SIG-M5 treated with dmso at 0.1 percent for 504 hours (cell line): ENCODE data around the gene COG2.
"Not testable (repeated sequence)": the region's sequence is repeated elsewhere in the genome, so short reads cannot be mapped to it uniquely, and the experiment has no call there.

Experiments used
- DNase-seq: peaks from one replicate; lab custom pipeline; 2025; ENCODE audit not compliant: unreplicated experiment; lab: John Stamatoyannopoulos, UW

The COG2 gene

DNA sequence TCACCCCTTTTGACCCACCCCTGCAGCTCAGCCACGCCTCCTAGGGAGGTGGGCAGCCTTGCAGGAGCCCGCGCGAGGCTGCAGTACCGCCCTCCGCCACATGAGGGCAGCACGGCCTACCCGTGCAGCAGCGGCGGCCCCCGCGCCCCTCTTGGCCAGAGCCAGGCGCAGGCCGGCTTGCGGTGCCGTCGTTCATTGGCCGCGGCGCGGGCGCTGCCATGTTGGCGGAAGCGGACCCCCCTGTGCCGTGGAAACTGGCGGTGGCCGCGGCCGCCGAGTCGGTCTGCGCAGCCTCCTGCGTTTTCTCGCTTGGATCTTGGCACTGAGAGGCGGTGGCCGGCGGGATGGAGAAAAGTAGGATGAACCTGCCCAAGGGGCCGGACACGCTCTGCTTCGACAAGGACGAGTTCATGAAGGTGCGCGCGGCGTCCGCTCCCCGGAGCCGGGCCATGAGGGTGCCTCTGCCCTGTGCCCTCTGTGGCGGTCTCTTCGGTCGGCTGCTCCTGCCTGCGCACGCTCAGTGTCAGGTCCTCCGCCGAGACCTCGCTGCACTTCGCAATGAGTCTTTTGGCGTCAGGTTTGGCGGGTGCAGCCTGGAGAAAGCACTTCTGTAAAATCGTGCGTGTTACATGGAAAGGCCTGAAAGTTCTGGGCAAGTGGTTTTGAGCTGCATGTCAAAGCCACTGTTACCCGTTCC lies at the start of gene COG2:
COG2 (plus strand) TSS at position 219 of the 697 bp plus-strand sequence; CDS start at position 345, 126 bp downstream.
- peak; percentile 93 for DNase-seq

DNA sequence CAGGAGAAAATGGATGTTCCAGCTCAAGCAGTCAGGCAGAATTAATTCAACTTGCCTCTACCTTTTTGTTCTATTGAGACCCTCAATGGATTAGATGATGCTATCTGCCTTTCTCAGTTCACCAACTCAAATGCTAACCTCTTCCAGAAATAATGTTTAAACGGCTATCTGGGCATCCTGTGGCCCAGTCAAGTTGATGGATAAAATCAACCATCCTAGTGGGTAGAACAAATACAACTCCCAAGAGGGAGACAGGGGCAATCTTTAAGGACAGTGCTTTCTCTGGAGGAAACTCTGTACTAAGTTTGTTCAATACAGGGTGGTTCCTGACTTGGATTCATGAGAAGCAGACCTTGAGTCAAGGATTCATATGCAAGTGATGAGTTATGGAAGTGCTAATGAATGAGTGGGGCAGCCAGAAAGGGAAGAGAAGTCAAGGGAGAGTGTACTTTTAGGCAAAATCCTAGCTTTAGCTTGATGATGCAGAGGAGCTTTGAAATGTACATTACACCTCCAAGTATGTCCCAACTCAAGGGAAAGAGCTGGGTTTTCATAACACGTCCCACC lies 49.4 kb upstream of the COG2 start:
- DNase-seq: no peak

- no peak for DNase-seq
These were observed 48.0 kb upstream of the COG2 start for GRCh38 chr1:230594214-230594773.

DNA sequence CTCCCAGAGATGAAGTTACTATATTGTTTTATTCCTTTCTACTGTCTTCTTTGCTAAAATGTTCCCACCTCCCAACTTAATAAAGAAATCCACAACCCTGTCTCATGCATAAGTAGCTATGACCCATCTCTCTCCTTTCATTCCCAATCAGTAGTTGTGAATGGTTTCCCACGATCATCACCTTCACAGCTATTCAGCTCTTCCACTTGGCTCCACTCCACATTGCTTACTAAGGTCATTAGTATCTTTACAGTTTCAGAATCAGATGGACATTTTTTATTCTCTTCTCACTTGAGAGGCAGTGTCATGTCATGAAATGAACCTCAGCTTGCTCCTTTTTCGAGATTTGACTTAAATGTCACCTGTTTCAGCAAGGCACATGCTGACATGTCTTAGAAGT lies 47.1 kb upstream of the COG2 start:
- DNase-seq: no peak

DNA sequence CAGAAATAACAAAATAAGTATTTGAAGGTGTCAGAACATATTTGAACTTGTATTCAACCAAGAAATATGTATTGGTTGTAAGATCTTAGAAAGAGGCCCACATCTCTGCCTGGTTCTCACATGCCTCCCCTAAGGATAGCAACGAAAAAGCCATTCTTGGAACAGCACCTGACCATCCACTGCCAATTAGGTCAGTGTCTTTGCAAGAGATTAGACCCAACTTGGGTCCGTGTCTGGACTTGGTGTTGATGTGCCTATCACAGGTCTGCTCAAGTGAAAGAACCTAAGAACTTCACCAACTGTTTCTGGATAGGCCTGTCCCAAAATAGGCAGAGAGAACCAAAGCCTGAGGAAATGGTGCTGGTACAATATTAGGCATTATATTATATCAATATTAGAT lies 46.0 kb upstream of the COG2 start:
- no peak for DNase-seq

DNA sequence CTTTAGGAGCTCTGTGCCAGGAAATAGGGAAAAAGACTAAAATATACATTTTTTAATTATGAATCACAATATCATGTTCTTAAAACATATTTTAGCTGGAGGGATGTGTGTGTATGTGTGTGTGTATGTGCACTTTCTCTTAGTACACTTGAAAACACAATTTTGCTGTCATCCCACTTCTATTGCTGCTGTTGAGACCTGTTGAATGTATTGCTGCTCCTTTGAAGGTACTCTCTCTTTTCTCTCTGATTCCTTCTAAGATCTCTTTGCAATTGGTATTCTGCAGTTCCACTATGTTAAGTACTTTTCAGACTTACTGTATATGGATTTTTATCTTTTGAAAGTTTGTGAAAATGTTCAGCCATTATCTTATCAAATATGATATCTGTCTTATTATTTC lies 43.5 kb upstream of the COG2 start:
- DNase-seq: no peak

DNA sequence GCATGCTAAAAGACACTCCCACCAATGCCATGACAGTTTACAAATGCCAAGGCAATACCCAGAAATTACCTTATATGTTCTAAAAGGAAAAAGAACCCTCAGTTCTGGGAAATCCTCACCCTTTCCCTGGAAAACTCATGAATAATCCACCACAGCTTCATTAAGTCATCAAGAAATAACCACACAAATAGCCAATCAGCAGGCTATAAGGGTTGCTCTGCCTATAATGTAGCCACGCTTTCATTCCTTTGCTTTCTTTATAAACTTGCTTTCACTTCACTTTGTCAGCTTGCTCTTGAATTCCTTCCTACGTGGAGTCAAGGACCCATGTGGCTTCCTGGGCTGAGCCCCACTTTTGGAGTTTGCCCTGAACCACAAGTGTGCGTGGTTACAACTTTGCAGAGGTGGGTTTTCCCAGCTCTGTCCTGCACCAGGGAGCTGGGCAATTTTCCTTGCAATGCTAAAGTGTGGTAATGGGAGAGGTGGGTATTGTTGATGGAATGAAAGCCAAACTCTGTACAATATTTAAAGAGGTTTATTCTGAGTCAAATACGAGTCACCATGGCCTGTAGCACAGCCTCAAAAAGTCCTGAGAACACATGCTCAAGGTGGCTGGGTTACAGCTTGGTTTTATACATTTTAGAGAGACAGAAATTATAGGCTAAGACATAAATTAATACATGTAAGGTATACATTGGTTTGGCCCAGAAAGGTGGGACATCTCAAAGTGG lies 42.2 kb upstream of the COG2 start:
- no peak for DNase-seq

GRCh38 chr1:230600657-230601400 lies 41.5 kb upstream of the COG2 start:
- DNase-seq: not testable (repeated sequence)

GRCh38 chr1:230609208-230609607 lies 33.1 kb upstream of the COG2 start:
- no peak for DNase-seq

DNA sequence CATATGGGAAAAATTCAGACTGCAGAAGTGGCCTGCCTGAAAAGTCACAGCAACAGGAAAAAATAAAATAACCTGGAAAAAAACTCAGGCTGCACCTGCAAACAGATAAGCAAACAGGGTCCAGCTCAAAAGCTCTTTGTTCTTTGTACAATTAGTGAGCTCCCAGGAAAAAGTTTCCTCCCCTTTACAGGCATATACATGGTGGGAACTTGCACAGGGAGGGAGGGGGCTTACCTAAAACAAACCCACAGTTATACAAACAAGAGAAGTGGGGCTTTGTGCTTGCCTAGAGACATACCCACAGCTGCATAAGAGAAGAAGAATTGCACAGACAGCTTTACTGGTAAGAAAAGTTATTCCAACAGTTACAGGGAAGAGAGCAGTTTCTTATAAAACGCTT lies 31.7 kb upstream of the COG2 start:
- DNase-seq: no peak

DNA sequence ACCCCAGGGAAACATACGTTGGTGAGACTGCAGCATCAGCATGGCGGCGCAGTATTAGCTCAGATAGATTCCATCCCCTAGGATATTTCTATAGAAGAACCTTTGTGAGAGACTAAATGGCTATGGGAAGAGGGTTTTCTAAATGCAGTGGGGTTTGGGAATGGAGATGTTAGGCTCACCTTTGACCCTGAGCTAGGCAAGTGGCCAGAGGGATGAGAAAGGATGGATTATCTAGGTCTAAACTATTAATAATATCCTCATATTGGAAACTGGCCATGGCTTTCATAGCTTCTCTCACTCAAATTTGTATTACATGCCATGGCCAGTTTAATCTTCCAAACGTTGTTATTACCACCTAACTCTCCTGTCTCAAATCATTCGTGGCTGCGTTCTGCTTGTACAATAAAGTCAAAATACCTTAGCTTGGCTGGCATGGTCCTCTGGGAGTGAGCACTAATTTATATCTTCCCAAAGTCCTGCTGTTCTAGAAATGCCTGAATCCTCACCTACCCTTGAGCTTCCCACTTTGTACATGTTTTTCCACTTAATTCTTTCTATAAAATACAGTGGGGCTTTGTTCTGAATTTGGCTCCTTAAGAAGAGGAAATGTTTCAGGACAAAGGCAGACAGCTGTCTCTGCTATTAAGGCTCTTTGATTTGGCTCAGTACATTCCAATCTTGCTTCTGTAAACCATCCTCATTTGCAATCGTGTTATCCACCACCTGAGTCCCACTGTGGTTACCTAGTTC lies 31.0 kb upstream of the COG2 start:
- DNase-seq: no peak

DNA sequence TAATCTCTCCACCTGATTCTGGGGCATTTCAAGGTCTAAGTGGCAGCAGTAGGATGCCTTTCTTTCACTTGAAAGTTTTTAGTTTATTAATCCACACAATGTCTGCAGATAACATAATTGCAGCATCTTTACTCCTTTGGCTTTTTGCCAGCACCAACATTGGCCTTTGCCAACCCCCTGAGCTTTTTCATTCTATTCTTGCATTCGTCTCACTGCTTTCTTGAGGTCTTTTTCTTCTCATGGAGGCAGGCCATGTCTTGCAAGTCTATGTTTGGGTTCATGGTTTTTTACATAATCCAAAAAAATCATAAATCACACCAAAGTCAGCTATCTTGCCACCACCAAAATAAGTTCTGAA lies 30.4 kb upstream of the COG2 start:
- DNase-seq: no peak

- no peak for DNase-seq
These were observed 29.6 kb upstream of the COG2 start for GRCh38 chr1:230612651-230613050.

- no peak for DNase-seq
These were observed 28.2 kb upstream of the COG2 start for GRCh38 chr1:230614121-230614520.

GRCh38 chr1:230618537-230618936 lies 23.7 kb upstream of the COG2 start:
- peak; percentile 44 for DNase-seq

DNA sequence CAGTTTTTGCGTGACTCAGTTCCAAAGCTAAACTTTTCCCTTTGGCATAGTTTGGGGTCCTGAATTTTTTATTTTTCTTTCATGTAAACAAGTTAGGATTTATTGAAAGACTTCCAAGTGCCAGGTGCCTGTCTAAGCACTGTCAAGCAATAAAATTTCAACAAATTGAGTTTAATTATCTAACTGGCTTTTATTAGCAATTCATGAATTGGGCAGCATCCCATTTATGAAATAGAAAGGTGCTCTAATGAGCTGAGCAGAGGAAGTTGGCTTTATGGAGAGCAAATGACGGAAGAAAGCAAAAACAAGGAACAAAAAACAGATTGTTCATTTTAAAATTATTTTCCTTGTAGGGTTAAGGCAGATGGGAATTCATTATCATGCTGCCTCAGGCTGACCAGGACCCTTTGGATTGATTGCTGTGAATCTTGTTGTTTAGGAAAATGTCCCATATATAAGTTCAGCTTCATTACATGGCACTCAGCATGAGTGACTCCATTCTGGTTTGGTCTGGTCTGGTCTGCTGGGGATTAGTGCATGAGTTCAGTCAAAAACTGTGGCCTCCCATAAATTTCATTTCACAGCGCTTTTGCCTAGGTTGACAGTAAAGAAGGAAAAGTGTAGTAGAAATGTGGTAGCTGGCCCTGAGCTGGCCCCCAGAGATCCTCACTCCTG lies 21.5 kb upstream of the COG2 start:
- DNase-seq: no peak

DNA sequence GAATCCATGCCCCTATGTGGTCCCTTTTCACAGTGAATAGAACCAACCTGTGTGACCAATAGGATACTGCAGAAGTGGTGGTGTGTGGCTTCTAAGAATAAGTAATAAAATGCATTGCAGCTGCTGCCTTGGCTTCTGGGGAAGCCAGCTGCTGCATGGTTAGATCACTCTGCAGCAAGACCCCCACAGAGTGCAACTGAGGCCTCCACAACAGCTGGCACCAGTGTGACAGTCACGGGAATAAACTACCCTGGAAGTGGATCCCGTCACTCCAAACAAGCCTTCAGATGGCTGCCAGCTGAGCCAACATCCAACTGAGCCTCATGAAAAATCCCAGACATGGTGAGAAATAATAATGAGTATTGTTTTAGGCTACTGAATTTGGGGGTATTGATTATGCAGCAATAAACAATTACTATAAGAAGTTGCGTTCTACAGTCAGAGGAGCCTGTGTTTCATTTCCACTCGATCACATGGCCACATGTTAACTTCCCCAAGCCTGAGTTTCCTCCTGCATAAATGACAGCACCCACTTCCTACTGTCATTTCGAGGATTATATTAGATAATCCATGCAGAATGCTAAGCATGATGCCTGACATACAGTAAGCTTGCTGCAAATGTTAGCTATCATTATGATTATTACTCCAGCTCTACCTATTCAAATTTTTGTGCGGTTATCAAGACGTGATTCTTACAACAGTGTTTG lies 20.8 kb upstream of the COG2 start:
- DNase-seq: no peak

GRCh38 chr1:230622151-230622550 lies 20.1 kb upstream of the COG2 start:
- no peak for DNase-seq

- DNase-seq: no peak
These were observed 18.1 kb upstream of the COG2 start for GRCh38 chr1:230624097-230624713.
